ENCODE data around the gene SLC13A4. TPM values are rescaled to one million over a fixed set of nuclear protein-coding genes. Genes with fewer than 3 reads are reported as not detected.

The SLC13A4 gene
- total RNA-seq, 2 experiments from 2014 or later, result not detected

GRCh38 chr7:135661311-135662122, 66.5 kb downstream of the SLC13A4 start:
- peak overlapping the region; percentile 95 for H3K4me3 ChIP-seq (ENCODE audit: low read depth, low read length, poor library complexity, severe bottlenecking)

GRCh38 chr7:135659159-135659846, 68.7 kb downstream of the SLC13A4 start:
- intact Hi-C loops (cut with micrococcal nuclease; ENCODE audit: unreplicated experiment), result no loop called here
- H3K36me3 ChIP-seq (ENCODE audit: insufficient read depth, low read length), result no peaks in the 10 kb centered on the region
- peaks cover 16% of the 10 kb centered on the region for H3K4me1 ChIP-seq (ENCODE audit: insufficient read depth, low read length, poor library complexity, severe bottlenecking)
- ChIA-PET POLR2A (no interaction called here), CTCF (ENCODE audit: unreplicated experiment) (no interaction called here)
- no TSS peak for BruUV-seq (replicated peaks)
- no peaks in the 10 kb centered on the region for H4K20me1 ChIP-seq (ENCODE audit: insufficient read depth, low read length)
- peaks cover 17% of the 10 kb centered on the region; the same call in 1 of the 2 replicates for H3K79me2 ChIP-seq (ENCODE audit: insufficient read depth, low read depth, low read length)
- H3K27ac ChIP-seq (ENCODE audit: low read depth, low read length, poor library complexity, severe bottlenecking), result no peak overlapping the region
- no peak overlapping the region for H2AFZ ChIP-seq (ENCODE audit: low read length)
- H3K4me3 ChIP-seq (ENCODE audit: low read depth, low read length, poor library complexity, severe bottlenecking), result no peak overlapping the region
- no peak for DNase-seq (ENCODE audit: low spot score)
- TF ChIP-seq CTCF (conservative IDR thresholded peaks at IDR 0.05; ENCODE audit: low read length) (no peak), EZH2phosphoT487 (IDR thresholded peaks at IDR 0.05; ENCODE audit: borderline replicate concordance, low read depth, low read length) (no peak)
- no peaks in the 10 kb centered on the region for H3K9me3 ChIP-seq (ENCODE audit: low read length)
- no peak overlapping the region for H3K4me2 ChIP-seq (ENCODE audit: low read length)
- H3K9me2 ChIP-seq (ENCODE audit: insufficient read depth, low read length), result no peaks in the 10 kb centered on the region

More at GRCh38 chr7:135661311-135662122, 66.5 kb downstream of the SLC13A4 start:
- Histone ChIP-seq H3K79me2 (ENCODE audit: insufficient read depth, low read depth, low read length) (peaks cover 17% of the 10 kb centered on the region; the same call in 1 of the 2 replicates), H3K36me3 (ENCODE audit: insufficient read depth, low read length) (peaks cover under 1% of the 10 kb centered on the region; the same call in 1 of the 2 replicates), H3K4me2 (ENCODE audit: low read length) (peak overlapping the region; percentile 63; the same call in 1 of the 2 replicates), H3K4me1 (ENCODE audit: insufficient read depth, low read length, poor library complexity, severe bottlenecking) (peaks cover 19% of the 10 kb centered on the region), H3K9me3 (ENCODE audit: low read length) (no peaks in the 10 kb centered on the region), H3K27ac (ENCODE audit: low read depth, low read length, poor library complexity, severe bottlenecking) (no peak overlapping the region), H4K20me1 (ENCODE audit: insufficient read depth, low read length) (no peaks in the 10 kb centered on the region), H2AFZ (ENCODE audit: low read length) (peak overlapping the region; percentile 99), H3K9me2 (ENCODE audit: insufficient read depth, low read length) (no peaks in the 10 kb centered on the region)
- BruUV-seq (replicated peaks), result no TSS peak
- DNase-seq (ENCODE audit: low spot score), result no peak
- ChIA-PET CTCF (ENCODE audit: unreplicated experiment) (no interaction called here), POLR2A (interaction anchor here (0.5 to 2.2 kb wide), 7 partner anchors 14 to 89 kb away, joined by 3 to 5 read pairs (median 3); no protein-coding TSS in a partner anchor)
- intact Hi-C loops (cut with micrococcal nuclease; ENCODE audit: unreplicated experiment), result loop anchor here (5.0 to 10.0 kb wide), 4 partner anchors 149 to 677 kb away; partner anchors contain the start of genes AGBL3 and CNOT4
- TF ChIP-seq CTCF (conservative IDR thresholded peaks at IDR 0.05; ENCODE audit: low read length) (no peak), EZH2phosphoT487 (IDR thresholded peaks at IDR 0.05; ENCODE audit: borderline replicate concordance, low read depth, low read length) (no peak)

All from OCI-LY7 (cell line).